ENCODE results near the gene UGT1A4.
A peak's percentile ranks its signal among the peaks of the same experiment; 100 is the strongest.
"Not testable (repeated sequence)": the region's sequence is repeated elsewhere in the genome, so short reads cannot be mapped to it uniquely, and the experiment has no call there.

UGT1A4 gene

GRCh38 chr2:233699424-233700027 is 19.0 kb upstream of the UGT1A4 start:
- DNase-seq (ENCODE audit: low spot score) (peak; percentile 37), FAIRE-seq (no peak)

GRCh38 chr2:233700028-233700635 is 18.4 kb upstream of the UGT1A4 start:
- peak; percentile 98 for DNase-seq (ENCODE audit: low spot score)
- peak; percentile 100 for FAIRE-seq

- DNase-seq (ENCODE audit: low spot score); FAIRE-seq: not testable (repeated sequence)
Observed at GRCh38 chr2:233700842-233701241, 17.7 kb upstream of the UGT1A4 start.

- peak; percentile 69 for FAIRE-seq
Observed at GRCh38 chr2:233702238-233702637, 16.3 kb upstream of the UGT1A4 start.

GRCh38 chr2:233705911-233706506 is 12.5 kb upstream of the UGT1A4 start:
- peak; percentile 79 for FAIRE-seq

More at GRCh38 chr2:233702238-233702637, 16.3 kb upstream of the UGT1A4 start:
- no peak for DNase-seq (ENCODE audit: low spot score)

GRCh38 chr2:233706720-233707119 is 11.8 kb upstream of the UGT1A4 start:
- DNase-seq (ENCODE audit: low spot score) (peak; percentile 76), FAIRE-seq (peak; percentile 87)

More at GRCh38 chr2:233705911-233706506, 12.5 kb upstream of the UGT1A4 start:
- peak; percentile 52 for DNase-seq (ENCODE audit: low spot score)

GRCh38 chr2:233707940-233708644 is 10.4 kb upstream of the UGT1A4 start:
- FAIRE-seq, result peak; percentile 88
- peak; percentile 62 for DNase-seq (ENCODE audit: low spot score)

DNA sequence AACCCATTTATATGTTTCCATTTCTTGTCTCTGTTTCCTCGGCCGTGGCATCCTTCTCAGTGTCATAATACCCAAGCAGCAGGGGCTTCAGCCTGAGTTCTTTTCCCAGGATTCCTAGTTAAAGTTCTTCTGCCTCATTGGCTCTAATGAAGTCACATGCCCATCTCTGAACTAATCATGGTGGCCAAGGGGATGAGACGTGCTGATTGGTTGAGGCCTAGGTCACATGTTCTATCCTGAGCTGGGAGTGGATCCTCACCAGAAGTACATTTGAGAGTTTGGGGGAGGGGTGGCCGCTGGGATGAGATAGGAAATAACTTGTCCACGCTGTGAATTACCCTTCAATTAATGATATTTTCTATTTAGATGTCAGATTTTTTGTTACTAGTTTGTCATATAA is 9.6 kb upstream of the UGT1A4 start:
- DNase-seq (ENCODE audit: low spot score), result no peak
- FAIRE-seq, result no peak

GRCh38 chr2:233711312-233712008 is 7.1 kb upstream of the UGT1A4 start:
- FAIRE-seq (peak; percentile 11), DNase-seq (ENCODE audit: low spot score) (peak; percentile 60)

DNA sequence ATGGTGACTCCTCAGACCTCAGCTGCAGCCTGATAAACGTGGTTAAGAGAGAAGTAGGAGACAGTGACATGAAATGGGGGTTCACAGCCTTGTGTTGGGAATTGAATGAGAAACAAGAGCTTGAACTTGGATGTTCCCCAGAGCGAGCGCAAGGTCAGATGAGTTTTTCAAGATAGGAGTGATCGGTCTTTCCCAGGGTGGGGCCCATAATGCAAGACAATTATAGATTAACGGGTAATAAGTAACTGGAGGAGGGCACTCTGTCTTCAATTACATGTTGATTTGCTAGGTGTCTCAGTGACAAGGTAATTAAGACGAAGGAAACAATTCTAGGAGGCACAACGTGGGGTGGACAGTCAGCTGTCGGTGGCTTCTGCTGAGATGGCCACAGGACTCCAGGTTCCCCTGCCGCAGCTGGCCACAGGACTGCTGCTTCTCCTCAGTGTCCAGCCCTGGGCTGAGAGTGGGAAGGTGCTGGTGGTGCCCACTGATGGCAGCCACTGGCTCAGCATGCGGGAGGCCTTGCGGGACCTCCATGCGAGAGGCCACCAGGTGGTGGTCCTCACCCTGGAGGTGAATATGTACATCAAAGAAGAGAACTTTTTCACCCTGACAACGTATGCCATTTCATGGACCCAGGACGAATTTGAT is 5.8 kb upstream of the UGT1A4 start, which contains the start of gene UGT1A5:
Gene UGT1A5, plus strand, starts transcription at position 297 of the 651 bp plus-strand sequence. Its CDS starts 85 bp downstream, at position 382.
- DNase-seq (ENCODE audit: low spot score), result no peak
- FAIRE-seq, result no peak

- no peak for DNase-seq (ENCODE audit: low spot score)
- no peak for FAIRE-seq
Observed at GRCh38 chr2:233713262-233713615, 5.3 kb upstream of the UGT1A4 start.

- peak; percentile 89 for FAIRE-seq
- DNase-seq (ENCODE audit: low spot score), result peak; percentile 61
Observed at GRCh38 chr2:233714121-233714520, 4.4 kb upstream of the UGT1A4 start.

DNA sequence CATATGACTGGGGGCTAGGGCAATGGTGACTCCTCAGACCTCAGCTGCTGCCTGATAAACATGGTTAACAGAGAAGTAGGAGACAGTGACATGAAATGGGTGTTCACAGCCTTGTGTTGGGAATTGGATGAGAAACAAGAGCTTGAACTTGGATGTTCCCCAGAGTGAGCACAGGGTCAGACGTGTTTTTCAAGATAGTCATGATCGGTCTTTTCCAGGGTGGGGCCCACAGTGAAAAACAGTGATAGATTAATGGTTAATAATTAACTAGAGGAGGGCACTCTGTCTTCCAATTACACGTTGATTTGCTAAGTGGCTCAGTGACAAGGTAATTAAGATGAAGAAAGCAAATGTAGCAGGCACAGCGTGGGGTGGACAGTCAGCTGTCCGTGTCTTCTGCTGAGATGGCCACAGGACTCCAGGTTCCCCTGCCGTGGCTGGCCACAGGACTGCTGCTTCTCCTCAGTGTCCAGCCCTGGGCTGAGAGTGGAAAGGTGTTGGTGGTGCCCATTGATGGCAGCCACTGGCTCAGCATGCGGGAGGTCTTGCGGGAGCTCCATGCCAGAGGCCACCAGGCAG is 10.3 kb downstream of the UGT1A4 start, which contains the start of gene UGT1A3:
Gene UGT1A3, plus strand, starts transcription at position 320 of the 579 bp plus-strand sequence. Its CDS starts 85 bp downstream, at position 405.
- no peak for FAIRE-seq
- DNase-seq (ENCODE audit: low spot score), result no peak

DNA sequence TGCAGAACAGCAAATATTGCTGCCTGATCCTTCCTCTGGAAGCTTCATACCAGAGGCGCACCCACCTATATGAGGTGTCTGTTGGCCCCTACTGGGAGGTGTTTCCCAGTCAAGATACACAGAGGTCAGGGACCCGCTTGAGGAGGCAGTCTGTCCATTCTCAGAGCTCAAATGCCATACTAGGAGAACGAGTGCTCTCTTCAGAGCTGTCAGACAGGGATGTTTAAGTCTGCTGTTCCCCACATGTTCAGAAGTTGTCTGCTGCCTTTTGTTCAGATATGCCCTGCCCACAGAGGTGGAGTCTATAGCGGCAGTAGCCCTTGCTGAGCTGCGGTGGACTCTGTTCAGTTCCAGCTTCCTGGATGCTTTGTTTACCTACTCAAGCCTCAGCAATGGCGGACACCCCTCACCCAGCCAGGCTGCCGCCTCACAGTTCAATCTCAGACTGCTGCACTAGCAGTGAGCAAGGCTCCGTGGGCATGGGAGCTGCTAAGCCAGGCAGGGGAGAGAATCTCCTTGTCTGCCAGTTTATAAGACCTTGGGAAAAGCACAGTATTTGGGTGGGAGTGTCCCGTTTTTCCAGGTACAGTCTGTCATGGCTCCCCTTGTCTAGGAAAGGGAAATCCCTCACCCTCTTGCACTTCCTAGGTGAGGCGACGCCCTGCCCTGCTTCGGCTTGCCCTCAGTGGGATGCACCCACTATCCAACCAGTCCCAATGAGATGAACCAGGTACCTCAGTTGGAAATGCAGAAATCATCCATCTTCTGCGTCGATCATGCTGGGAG is 18.5 kb downstream of the UGT1A4 start:
- FAIRE-seq; DNase-seq (ENCODE audit: low spot score): not testable (repeated sequence)

GRCh38 chr2:233740870-233741269 is 22.3 kb downstream of the UGT1A4 start:
- DNase-seq (ENCODE audit: low spot score) (no peak), FAIRE-seq (no peak)

DNA sequence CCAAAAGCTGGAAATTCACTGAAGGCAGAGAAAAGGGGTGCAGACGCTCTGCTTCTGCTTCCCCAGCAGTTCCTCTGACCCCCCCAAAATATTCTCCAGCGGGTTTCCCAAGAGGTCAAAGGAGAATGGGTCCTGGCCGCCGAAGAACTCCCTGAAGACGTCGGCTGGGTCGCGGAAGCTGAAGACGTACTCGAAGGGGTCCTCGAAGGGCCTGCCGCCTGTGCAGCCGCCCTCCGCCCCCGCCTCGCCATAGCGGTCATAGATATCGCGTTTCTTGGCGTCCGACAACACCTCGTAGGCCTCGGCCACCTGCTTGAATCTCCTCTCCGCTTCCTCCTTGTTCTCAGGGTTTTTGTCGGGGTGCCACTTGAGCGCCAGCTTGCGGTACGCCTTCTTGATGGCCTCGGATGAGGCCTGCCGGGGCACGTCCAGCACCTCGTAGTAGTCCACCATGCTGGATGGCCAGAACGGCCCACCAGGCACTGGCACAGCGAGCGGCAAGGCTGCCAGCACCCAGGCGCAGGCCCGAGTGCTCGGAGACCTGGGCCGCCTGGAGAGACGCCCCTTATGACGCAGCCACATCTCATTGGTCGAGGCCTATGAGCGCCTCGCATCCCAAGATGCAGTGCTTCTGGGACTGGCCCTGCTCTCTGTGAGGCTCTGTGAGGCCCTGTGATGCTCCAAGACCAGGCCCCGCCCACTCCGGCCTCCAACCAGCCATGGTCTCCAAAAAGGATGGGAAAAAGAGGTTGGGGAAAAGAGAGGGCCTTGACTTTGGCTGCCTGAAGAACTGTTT is 25.1 kb downstream of the UGT1A4 start:
- DNase-seq (ENCODE audit: low spot score), result no peak
- FAIRE-seq, result no peak

DNA sequence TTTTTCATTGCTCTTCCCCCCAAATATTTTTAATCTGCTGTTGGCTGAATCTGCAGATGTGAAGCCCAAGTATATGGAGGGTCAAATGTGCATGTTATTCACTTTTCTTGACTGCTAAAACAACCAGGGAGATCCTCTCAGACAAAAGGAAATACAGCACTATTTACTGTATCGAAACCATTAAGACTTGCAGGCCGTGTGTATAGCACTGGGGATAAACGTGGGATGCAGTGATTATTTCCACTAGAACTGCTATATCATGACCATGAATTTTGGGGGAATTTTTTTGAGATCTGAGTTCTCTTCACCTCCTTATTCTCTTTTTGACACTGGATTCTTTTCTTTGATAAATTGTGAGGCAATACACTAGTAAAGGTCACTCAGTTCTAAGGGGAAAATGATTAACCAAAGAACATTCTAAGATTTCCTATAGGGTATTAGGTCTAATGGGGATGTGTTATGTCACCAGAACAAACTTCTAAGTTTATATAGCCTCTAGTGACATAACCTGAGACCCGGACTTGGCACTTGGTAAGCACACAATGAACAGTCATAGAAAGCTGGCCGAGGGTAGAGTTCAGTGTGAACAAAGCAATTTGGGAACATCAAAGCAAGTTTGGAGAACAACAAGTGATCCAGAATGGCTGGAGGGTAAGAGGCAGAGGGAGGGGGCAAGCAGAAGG is 26.7 kb downstream of the UGT1A4 start:
- no peak for FAIRE-seq
- no peak for DNase-seq (ENCODE audit: low spot score)

DNA sequence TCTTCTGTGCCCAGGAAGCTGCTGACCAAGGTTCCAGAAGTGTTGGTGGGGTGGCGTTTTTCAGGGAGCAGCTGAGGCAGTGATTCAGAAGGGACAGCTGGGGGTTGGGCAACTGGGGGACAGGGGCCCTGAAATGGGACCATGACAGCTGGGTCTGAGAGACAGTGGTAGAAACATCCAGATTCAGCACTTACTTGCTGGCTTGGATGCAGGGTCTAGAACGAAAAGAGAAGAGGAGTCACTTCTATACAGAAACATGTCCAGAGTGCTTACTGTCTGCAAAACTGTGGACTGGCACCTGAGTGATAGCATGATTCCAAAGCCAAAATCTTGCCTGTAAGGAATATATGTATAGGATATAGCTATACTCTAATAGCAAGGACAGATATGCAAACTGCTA is 27.3 kb downstream of the UGT1A4 start:
- not testable (repeated sequence) for DNase-seq (ENCODE audit: low spot score); FAIRE-seq

Data from RCC 7860 (cell line).